Breast epithelium (tissue), 3 donors: Measurements from ENCODE around the gene STX18.

Source experiments
- POLR2A ChIP-seq: fragments of 450-650 bp; IDR thresholded peaks from one replicate; pipeline ENCODE4 v1.6.1; 2016; ENCODE audit warnings: antibody characterized with exemption, mild to moderate bottlenecking, moderate library complexity
- POLR2AphosphoS5 ChIP-seq, 3 donors: sonication (generic); formaldehyde crosslinking; IDR thresholded peaks; one replicate each; pipeline ENCODE4 v1.6.1; 2017; ENCODE audit warnings: antibody characterized with exemption in 3 of 3
- TF ChIP-seq, protein P1 (sequence below), 3 donors: fragments of 450-650 bp; IDR thresholded peaks; one replicate each; pipeline ENCODE4 v1.5.1; 2016 to 2017; ENCODE audit warnings: antibody characterized with exemption in 3 of 3, mild to moderate bottlenecking in 3 of 3, moderate library complexity in 3 of 3

- TF ChIP-seq, protein P1, sequence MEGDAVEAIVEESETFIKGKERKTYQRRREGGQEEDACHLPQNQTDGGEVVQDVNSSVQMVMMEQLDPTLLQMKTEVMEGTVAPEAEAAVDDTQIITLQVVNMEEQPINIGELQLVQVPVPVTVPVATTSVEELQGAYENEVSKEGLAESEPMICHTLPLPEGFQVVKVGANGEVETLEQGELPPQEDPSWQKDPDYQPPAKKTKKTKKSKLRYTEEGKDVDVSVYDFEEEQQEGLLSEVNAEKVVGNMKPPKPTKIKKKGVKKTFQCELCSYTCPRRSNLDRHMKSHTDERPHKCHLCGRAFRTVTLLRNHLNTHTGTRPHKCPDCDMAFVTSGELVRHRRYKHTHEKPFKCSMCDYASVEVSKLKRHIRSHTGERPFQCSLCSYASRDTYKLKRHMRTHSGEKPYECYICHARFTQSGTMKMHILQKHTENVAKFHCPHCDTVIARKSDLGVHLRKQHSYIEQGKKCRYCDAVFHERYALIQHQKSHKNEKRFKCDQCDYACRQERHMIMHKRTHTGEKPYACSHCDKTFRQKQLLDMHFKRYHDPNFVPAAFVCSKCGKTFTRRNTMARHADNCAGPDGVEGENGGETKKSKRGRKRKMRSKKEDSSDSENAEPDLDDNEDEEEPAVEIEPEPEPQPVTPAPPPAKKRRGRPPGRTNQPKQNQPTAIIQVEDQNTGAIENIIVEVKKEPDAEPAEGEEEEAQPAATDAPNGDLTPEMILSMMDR (IDR thresholded peaks at IDR 0.05), result no peak
- TF ChIP-seq POLR2AphosphoS5 (IDR thresholded peaks at IDR 0.05), result no peak
- TF ChIP-seq POLR2A, result no peak
Observed at GRCh38 chr4:4499438-4500123, 42.3 kb downstream of the STX18 start.
